Left renal pelvis (tissue), 4 donors: Measurements from ENCODE around the gene CUBN. TPM values are rescaled to one million over a fixed set of nuclear protein-coding genes. Genes with fewer than 3 reads are reported as not detected.

Source experiments
- DNase-seq, 4 donors: peaks; one replicate each; pipeline ENCODE4 v3.0.0-alpha.2; 2013; ENCODE audit warnings: low read depth in 4 of 4, low spot score in 3 of 4
- polyA plus RNA-seq, 4 donors: library from polyadenylated mRNA; unstranded; fragments of 120-200 nt; gene quantifications; one replicate each; pipeline ENCODE4 v1.2.1, GENCODE V29; 2013; ENCODE audit not compliant: insufficient read length in 4 of 4

CUBN gene
- 100 to 1,000 TPM in 3 of 4 donors, 1 to 10 TPM in 1; 5.0 to 248 (median 135) TPM for polyA plus RNA-seq

GRCh38 chr10:17129741-17130140 lies at the start of gene CUBN:
CUBN (minus strand) TSS chr10:17129811; CDS start chr10:17129765, 46 bp downstream.
- no peak for DNase-seq

GRCh38 chr10:17179002-17179401 lies 49.4 kb upstream of the CUBN start:
- DNase-seq: no peak

- no peak for DNase-seq
Measured at GRCh38 chr10:17178006-17178405, 48.4 kb upstream of the CUBN start.

- no peak for DNase-seq
Measured at GRCh38 chr10:17177014-17177413, 47.4 kb upstream of the CUBN start.

- no peak for DNase-seq
Measured at GRCh38 chr10:17176091-17176490, 46.5 kb upstream of the CUBN start.

GRCh38 chr10:17175551-17175950 lies 45.9 kb upstream of the CUBN start:
- DNase-seq: no peak

- no peak for DNase-seq
Measured at GRCh38 chr10:17174626-17175025, 45.0 kb upstream of the CUBN start.

GRCh38 chr10:17171141-17171641 lies 41.6 kb upstream of the CUBN start:
- DNase-seq: no peak

- DNase-seq: no peak
Measured at GRCh38 chr10:17169803-17170202, 40.2 kb upstream of the CUBN start.

GRCh38 chr10:17166699-17167098 lies 37.1 kb upstream of the CUBN start:
- DNase-seq: no peak

GRCh38 chr10:17162828-17163227 lies 33.2 kb upstream of the CUBN start:
- no peak for DNase-seq

GRCh38 chr10:17161775-17162174 lies 32.2 kb upstream of the CUBN start:
- no peak for DNase-seq

GRCh38 chr10:17157024-17157423 lies 27.4 kb upstream of the CUBN start:
- DNase-seq: no peak

- DNase-seq: no peak
Measured at GRCh38 chr10:17155826-17156225, 26.2 kb upstream of the CUBN start.

GRCh38 chr10:17154116-17154515 lies 24.5 kb upstream of the CUBN start:
- no peak for DNase-seq

GRCh38 chr10:17153321-17153720 lies 23.7 kb upstream of the CUBN start:
- no peak for DNase-seq

GRCh38 chr10:17151716-17152115 lies 22.1 kb upstream of the CUBN start:
- no peak for DNase-seq

GRCh38 chr10:17147884-17148489 lies 18.4 kb upstream of the CUBN start:
- DNase-seq: peak; percentile 58 to 69 (median 62)

GRCh38 chr10:17146892-17147291 lies 17.3 kb upstream of the CUBN start:
- no peak for DNase-seq

GRCh38 chr10:17145239-17145638 lies 15.6 kb upstream of the CUBN start:
- DNase-seq: no peak

GRCh38 chr10:17144757-17145156 lies 15.1 kb upstream of the CUBN start:
- DNase-seq: no peak

GRCh38 chr10:17144032-17144431 lies 14.4 kb upstream of the CUBN start:
- no peak for DNase-seq
